MM.1S (cell line): Measurements from ENCODE around the gene ANXA11.

Source experiments
- DNase-seq: peaks from one replicate; pipeline ENCODE4 v3.0.0-alpha.2; 2015
- H2AFZ ChIP-seq: fragments of 300-600 bp; sonication (generic); 2 replicates; pipeline ENCODE4 v1.6.0; 2016; ENCODE audit warnings: antibody characterized with exemption, low read length
- H3F3A ChIP-seq: fragments of 300-600 bp; sonication (generic); 2 replicates; pipeline ENCODE4 v1.6.1; 2016; ENCODE audit warnings: mild to moderate bottlenecking, antibody characterized with exemption, low read length, moderate library complexity, mixed read lengths; ENCODE audit not compliant: insufficient read depth
- H3K27ac ChIP-seq: fragments of 300-600 bp; sonication (generic); 2 replicates; pipeline ENCODE4 v1.5.1; 2016; ENCODE audit warnings: mild to moderate bottlenecking, low read length
- H3K27me3 ChIP-seq: fragments of 300-600 bp; sonication (generic); replicated peaks from 2 replicates; pipeline ENCODE4 v1.6.0; 2016; ENCODE audit warnings: low read length; ENCODE audit not compliant: insufficient read depth
- H3K36me3 ChIP-seq: fragments of 300-600 bp; sonication (generic); replicated peaks from 2 replicates; pipeline ENCODE4 v1.6.1; 2016; ENCODE audit warnings: mild to moderate bottlenecking, low read length, mixed read lengths; ENCODE audit not compliant: insufficient read depth
- H3K4me1 ChIP-seq: fragments of 300-600 bp; sonication (generic); 2 replicates; pipeline ENCODE4 v1.6.1; 2016; ENCODE audit warnings: low read length, mixed read lengths
- H3K4me2 ChIP-seq: fragments of 300-600 bp; sonication (generic); 2 replicates; pipeline ENCODE4 v1.6.0; 2016; ENCODE audit warnings: low read depth, low read length
- H3K4me3 ChIP-seq: fragments of 300-600 bp; sonication (generic); 2 replicates; pipeline ENCODE4 v1.5.1; 2016; ENCODE audit warnings: low read length, mixed read lengths
- H3K79me2 ChIP-seq: fragments of 300-600 bp; sonication (generic); 2 replicates; pipeline ENCODE4 v1.6.1; 2016; ENCODE audit warnings: mixed run types, low read length, mixed read lengths
- H3K9ac ChIP-seq: fragments of 300-600 bp; sonication (generic); 2 replicates; pipeline ENCODE4 v1.6.1; 2016; ENCODE audit warnings: low read length, mixed read lengths
- H3K9me2 ChIP-seq: fragments of 300-600 bp; sonication (generic); replicated peaks from 2 replicates; pipeline ENCODE4 v1.6.1; 2016; ENCODE audit warnings: mild to moderate bottlenecking, low read length, mixed read lengths; ENCODE audit not compliant: insufficient read depth
- H3K9me3 ChIP-seq: fragments of 300-600 bp; sonication (generic); replicated peaks from 2 replicates; pipeline ENCODE4 v1.6.1; 2016; ENCODE audit warnings: mild to moderate bottlenecking, low read length, mixed read lengths; ENCODE audit not compliant: insufficient read depth
- H4K20me1 ChIP-seq: fragments of 300-600 bp; sonication (generic); 2 replicates; pipeline ENCODE4 v1.6.1; 2016; ENCODE audit warnings: mild to moderate bottlenecking, low read length, moderate library complexity, mixed read lengths; ENCODE audit not compliant: insufficient read depth
- CTCF ChIP-seq: fragments of 300-600 bp; sonication (generic); IDR thresholded peaks from 2 replicates; pipeline ENCODE4 v1.5.1; 2016; ENCODE audit warnings: antibody characterized with exemption, low read length, mixed read lengths
- EZH2 ChIP-seq: fragments of 300-600 bp; sonication (generic); optimal IDR thresholded peaks from 2 replicates; pipeline ENCODE3; 2017; ENCODE audit warnings: low read depth, mild to moderate bottlenecking, antibody characterized with exemption, low read length, mixed read lengths
- EZH2phosphoT487 ChIP-seq: fragments of 300-600 bp; sonication (generic); IDR thresholded peaks from 2 replicates; pipeline ENCODE4 v1.6.1; 2018; ENCODE audit warnings: antibody characterized with exemption, low read length

Gene ANXA11

GRCh38 chr10:80187060-80187459 is 18.3 kb downstream of the ANXA11 start:
- Histone ChIP-seq H3K9me2 (no peaks in the 10 kb centered on the region), H3K9ac (peak overlapping the region; percentile 64; the same call in 1 of the 2 replicates), H3K4me2 (peak overlapping the region; percentile 79), H3F3A (peaks cover 40% of the 10 kb centered on the region), H3K9me3 (no peaks in the 10 kb centered on the region), H4K20me1 (0 out of 2 replicates have a peak, but pooled peaks cover 10% of the 10 kb centered on the region), H3K4me1 (peaks cover 51% of the 10 kb centered on the region), H3K36me3 (no peaks in the 10 kb centered on the region), H3K27ac (peak overlapping the region; percentile 91; the same call in 1 of the 2 replicates), H3K27me3 (no peaks in the 10 kb centered on the region), H3K79me2 (peaks cover 95% of the 10 kb centered on the region), H3K4me3 (peak overlapping the region; percentile 44), H2AFZ (no peak overlapping the region)
- DNase-seq, result no peak
- TF ChIP-seq CTCF (no peak), EZH2phosphoT487 (no peak), EZH2 (no peak)

- Histone ChIP-seq H3K9me2 (no peaks in the 10 kb centered on the region), H3K9me3 (no peaks in the 10 kb centered on the region), H4K20me1 (0 out of 2 replicates have a peak, but pooled peaks cover 10% of the 10 kb centered on the region), H3K4me3 (0 out of 2 replicates have a peak overlapping the region, but pooled peaks have one; percentile 44), H3K27me3 (no peaks in the 10 kb centered on the region), H3K27ac (peak overlapping the region; percentile 91; the same call in 1 of the 2 replicates), H3K9ac (peak overlapping the region; percentile 64; the same call in 1 of the 2 replicates), H2AFZ (no peak overlapping the region), H3K79me2 (peaks cover 95% of the 10 kb centered on the region), H3K36me3 (no peaks in the 10 kb centered on the region), H3K4me2 (peak overlapping the region; percentile 79; the same call in 1 of the 2 replicates), H3K4me1 (peaks cover 46% of the 10 kb centered on the region), H3F3A (peaks cover 35% of the 10 kb centered on the region)
- no peak for DNase-seq
- no peak for TF ChIP-seq CTCF
- no peak for TF ChIP-seq EZH2
- TF ChIP-seq EZH2phosphoT487, result no peak
Observed at GRCh38 chr10:80186364-80187012, 18.8 kb downstream of the ANXA11 start.

GRCh38 chr10:80185578-80186299 is 19.6 kb downstream of the ANXA11 start:
- Histone ChIP-seq H3K9me2 (no peaks in the 10 kb centered on the region), H3K4me2 (no peak overlapping the region), H3K4me3 (no peak overlapping the region), H3K27me3 (no peaks in the 10 kb centered on the region), H3K4me1 (peaks cover 40% of the 10 kb centered on the region), H2AFZ (no peak overlapping the region), H3K9ac (no peak overlapping the region), H3F3A (peaks cover 30% of the 10 kb centered on the region), H3K27ac (no peak overlapping the region), H4K20me1 (0 out of 2 replicates have a peak, but pooled peaks cover 10% of the 10 kb centered on the region), H3K79me2 (peaks cover 95% of the 10 kb centered on the region), H3K36me3 (no peaks in the 10 kb centered on the region; the same call in 1 of the 2 replicates), H3K9me3 (no peaks in the 10 kb centered on the region)
- no peak for TF ChIP-seq EZH2phosphoT487
- no peak for TF ChIP-seq EZH2
- TF ChIP-seq CTCF, result no peak
- DNase-seq, result no peak
